H1 (cell line): Measurements from ENCODE around the gene TCAIM. TPM values are rescaled to one million over a fixed set of nuclear protein-coding genes. Genes with fewer than 3 reads are reported as not detected.
"Not testable (repeated sequence)": the region's sequence is repeated elsewhere in the genome, so short reads cannot be mapped to it uniquely, and the experiment has no call there.

Source experiments
- CTCF ChIA-PET: fragments of 300-600 bp; sonication (Branson Sonifier 250); formaldehyde crosslinking; loops from one replicate; lab custom pipeline; 2021; ENCODE audit not compliant: partially characterized antibody; lab: Charles Lee
- POLR2A ChIA-PET: fragments of 300-600 bp; sonication (Branson Sonifier 250); formaldehyde crosslinking; loops from one replicate; lab custom pipeline; 2021; ENCODE audit warnings: inconsistent platforms; ENCODE audit not compliant: partially characterized antibody; lab: Charles Lee
- DNase-seq, 2 experiments: peaks; one replicate each; pipeline versions ENCODE4 v3.0.0 to v3.0.0-alpha.2; 2010 to 2022; ENCODE audit warnings: low spot score in 2 of 2, low read depth in 1 of 2, mixed read lengths in 1 of 2
- FAIRE-seq: peaks from 2 replicates; lab custom pipeline; 2011; peaks lifted over from hg19 to GRCh38; lab: Jason Lieb, UNC
- H2AFZ ChIP-seq: 2 replicates; pipeline ENCODE4 v1.8.1; 2012; ENCODE audit warnings: low read length, inconsistent platforms
- H2AK5ac ChIP-seq: 2 replicates; pipeline ENCODE4 v1.6.1; 2013; ENCODE audit warnings: low read depth, low read length
- H2BK120ac ChIP-seq: replicated peaks from 2 replicates; pipeline ENCODE3; 2013; ENCODE audit warnings: low read depth, low read length, inconsistent platforms
- H2BK12ac ChIP-seq: 2 replicates; pipeline ENCODE4 v1.6.1; 2013; ENCODE audit warnings: low read depth, low read length
- H2BK15ac ChIP-seq: 2 replicates; pipeline ENCODE4 v1.6.1; 2013; ENCODE audit warnings: low read length
- H2BK20ac ChIP-seq: 2 replicates; pipeline ENCODE4 v1.6.1; 2013; ENCODE audit warnings: low read length
- H2BK5ac ChIP-seq: 2 replicates; pipeline ENCODE4 v1.6.1; 2013; ENCODE audit warnings: low read depth, low read length
- H3K14ac ChIP-seq: 2 replicates; pipeline ENCODE4 v1.6.1; 2013; ENCODE audit warnings: inconsistent platforms; ENCODE audit not compliant: insufficient read length
- H3K18ac ChIP-seq: 2 replicates; pipeline ENCODE4 v1.6.1; 2013; ENCODE audit warnings: low read length; ENCODE audit errors: extremely low read depth
- H3K23ac ChIP-seq: 2 replicates; pipeline ENCODE4 v1.6.1; 2013; ENCODE audit warnings: inconsistent platforms; ENCODE audit not compliant: insufficient read length
- H3K23me2 ChIP-seq: 2 replicates; pipeline ENCODE4 v1.6.1; 2013; ENCODE audit warnings: low read depth, low read length
- H3K27ac ChIP-seq: 2 replicates; pipeline ENCODE4 v1.6.1; 2011; ENCODE audit warnings: low read depth, low read length, inconsistent platforms
- H3K27me3 ChIP-seq, 4 experiments: replicated peaks in 1 of 4; 1 replicate in 1 of 4; 2 replicates in 3 of 4; pipeline versions ENCODE4 v1.6.1 to v1.8.1; 2011 to 2013; ENCODE audit warnings: low read length in 3 of 4, mild to moderate bottlenecking in 3 of 4, inconsistent platforms in 2 of 4, mixed read lengths in 2 of 4, moderate library complexity in 1 of 4; ENCODE audit not compliant: control insufficient read depth in 3 of 4, insufficient read depth in 3 of 4; ENCODE audit errors: extremely low read depth in 1 of 4
- H3K36me3 ChIP-seq, 4 experiments: 2 replicates each; pipeline versions ENCODE4 v1.6.1 to v1.8.1; 2011 to 2013; ENCODE audit warnings: mild to moderate bottlenecking in 4 of 4, low read length in 3 of 4, moderate library complexity in 2 of 4, control low read depth in 1 of 4, inconsistent platforms in 1 of 4; ENCODE audit not compliant: insufficient read depth in 4 of 4, control insufficient read depth in 2 of 4
- H3K4ac ChIP-seq: replicated peaks from 2 replicates; pipeline ENCODE3; 2013; ENCODE audit warnings: low read length, low read depth, mixed read lengths, inconsistent platforms; ENCODE audit not compliant: insufficient read length
- H3K4me1 ChIP-seq, 4 experiments: replicated peaks in 1 of 4; 1 replicate in 1 of 4; 2 replicates in 3 of 4; pipeline versions ENCODE4 v1.6.1 to v1.8.1; 2011 to 2013; ENCODE audit warnings: low read length in 3 of 4, inconsistent platforms in 2 of 4, mixed read lengths in 1 of 4; ENCODE audit not compliant: insufficient read depth in 4 of 4, control insufficient read depth in 3 of 4
- H3K4me2 ChIP-seq, 2 experiments: 2 replicates each; pipeline versions ENCODE4 v1.6.1 to v1.8.1; 2011 to 2013; ENCODE audit warnings: low read depth in 2 of 2, low read length in 2 of 2, control low read depth in 1 of 2, inconsistent platforms in 1 of 2, mild to moderate bottlenecking in 1 of 2; ENCODE audit not compliant: insufficient read depth in 1 of 2
- H3K4me3 ChIP-seq, 4 experiments: fragments of 200-600, 300-600 bp in 1 of 4; sonication (generic), shearing (Covaris generic), sonication (Bioruptor Twin) in 1 of 4; 2 replicates each; pipeline versions ENCODE4 v1.5.1 to v1.8.1; 2011 to 2016; ENCODE audit warnings: low read length in 4 of 4, low read depth in 3 of 4, control low read depth in 2 of 4, inconsistent platforms in 2 of 4, mild to moderate bottlenecking in 2 of 4, mixed read lengths in 1 of 4, moderate library complexity in 1 of 4; ENCODE audit not compliant: insufficient read depth in 2 of 4; ENCODE audit errors: extremely low read depth in 1 of 4
- H3K56ac ChIP-seq: replicated peaks from 2 replicates; pipeline ENCODE3; 2013; ENCODE audit warnings: low read depth, mild to moderate bottlenecking, mixed read lengths, low read length, inconsistent platforms; ENCODE audit not compliant: insufficient read length
- H3K79me1 ChIP-seq: 2 replicates; pipeline ENCODE4 v1.6.1; 2013; ENCODE audit warnings: low read depth, low read length, control low read depth
- H3K79me2 ChIP-seq, 2 experiments: 2 replicates each; pipeline versions ENCODE4 v1.6.1 to v1.8.1; 2012 to 2013; ENCODE audit warnings: low read length in 2 of 2, mild to moderate bottlenecking in 2 of 2, inconsistent platforms in 1 of 2; ENCODE audit not compliant: insufficient read depth in 2 of 2, control insufficient read depth in 1 of 2
- H3K9ac ChIP-seq, 4 experiments: replicated peaks in 1 of 4; 1 replicate in 1 of 4; 2 replicates in 3 of 4; pipeline versions ENCODE4 v1.6.1 to v1.8.1; 2011 to 2013; ENCODE audit warnings: low read depth in 3 of 4, low read length in 3 of 4, control low read depth in 2 of 4, mild to moderate bottlenecking in 2 of 4, moderate library complexity in 2 of 4, inconsistent platforms in 1 of 4; ENCODE audit errors: extremely low read depth in 1 of 4
- H3K9me3 ChIP-seq, 2 experiments: 2 replicates each; pipeline versions ENCODE4 v1.6.1 to v1.8.1; 2012 to 2013; ENCODE audit warnings: mild to moderate bottlenecking in 2 of 2, moderate library complexity in 2 of 2, control low read depth in 1 of 2, inconsistent platforms in 1 of 2, low read depth in 1 of 2, low read length in 1 of 2, mixed read lengths in 1 of 2; ENCODE audit not compliant: insufficient read depth in 2 of 2
- H4K20me1 ChIP-seq, 2 experiments: replicated peaks in 1 of 2; 2 replicates each; pipeline versions ENCODE3 to v1.8.1; 2011 to 2013; ENCODE audit warnings: inconsistent platforms in 2 of 2, low read length in 2 of 2, mild to moderate bottlenecking in 1 of 2; ENCODE audit not compliant: insufficient read depth in 2 of 2, control insufficient read depth in 1 of 2
- H4K5ac ChIP-seq: 2 replicates; pipeline ENCODE4 v1.6.1; 2013; ENCODE audit warnings: low read length, low read depth, mixed read lengths, inconsistent platforms; ENCODE audit not compliant: insufficient read length
- H4K8ac ChIP-seq: 2 replicates; pipeline ENCODE4 v1.8.0; 2013; ENCODE audit warnings: mild to moderate bottlenecking, moderate library complexity, low read length, inconsistent platforms; ENCODE audit not compliant: insufficient read depth; ENCODE audit errors: extremely low read depth
- H4K91ac ChIP-seq: replicated peaks from 2 replicates; pipeline ENCODE3; 2013; ENCODE audit warnings: low read length, mixed read lengths, inconsistent platforms; ENCODE audit not compliant: insufficient read length
- NANOG ChIP-seq: IDR thresholded peaks from 2 replicates; pipeline ENCODE4 v1.6.1; 2011; ENCODE audit warnings: low read length, low read depth, mild to moderate bottlenecking, inconsistent platforms; ENCODE audit not compliant: insufficient read depth, poor library complexity, severe bottlenecking
- WGBS, 2 experiments: shearing (Covaris generic) in 1 of 2; methylation state at CpG; one replicate each; pipeline versions ENCODE4 v1.1.6 to v1.1.7; 2013 to 2015; ENCODE audit warnings: low lambda C conversion rate in 2 of 2, mixed read lengths in 2 of 2, inconsistent platforms in 1 of 2, low coverage in 1 of 2, missing lambda C conversion rate in 1 of 2; ENCODE audit not compliant: insufficient replicate concordance in 2 of 2, insufficient coverage in 1 of 2, insufficient read length in 1 of 2; ENCODE audit errors: extremely low coverage in 1 of 2, missing lambda C conversion rate in 1 of 2; 5-methylcytosine and 5-hydroxymethylcytosine counted together
- polyA plus RNA-seq, 7 experiments: library from polyadenylated mRNA; depleted of rRNA in 3 of 7; stranded (reverse) in 5 of 7; unstranded in 2 of 7; fragments of >200 nt in 5 of 7; fragments of 200-250 nt in 2 of 7; gene quantifications; 1 replicate in 5 of 7; 2 replicates in 1 of 7; 4 replicates in 1 of 7; pipeline versions ENCODE4 v1.2.1 to v1.2.3, GENCODE V29; 2011 to 2013; ENCODE audit warnings: missing spikeins in 2 of 7, mixed read lengths in 2 of 7
- total RNA-seq: library from RNA; stranded (reverse); fragmentation: NEBNext Ultra II Directional; extraction: Animal tissue kit (Norgen Biotek cat#: 25700); gene quantifications from 2 replicates; pipeline ENCODE4 v1.2.1, GENCODE V29; 2021

Gene TCAIM
- total and polyA plus RNA-seq, 2 of the 8 experiments (the other 6 are each of a cell fraction or from before 2014, with no cell fraction given), result 6.9 to 22.1 TPM

DNA sequence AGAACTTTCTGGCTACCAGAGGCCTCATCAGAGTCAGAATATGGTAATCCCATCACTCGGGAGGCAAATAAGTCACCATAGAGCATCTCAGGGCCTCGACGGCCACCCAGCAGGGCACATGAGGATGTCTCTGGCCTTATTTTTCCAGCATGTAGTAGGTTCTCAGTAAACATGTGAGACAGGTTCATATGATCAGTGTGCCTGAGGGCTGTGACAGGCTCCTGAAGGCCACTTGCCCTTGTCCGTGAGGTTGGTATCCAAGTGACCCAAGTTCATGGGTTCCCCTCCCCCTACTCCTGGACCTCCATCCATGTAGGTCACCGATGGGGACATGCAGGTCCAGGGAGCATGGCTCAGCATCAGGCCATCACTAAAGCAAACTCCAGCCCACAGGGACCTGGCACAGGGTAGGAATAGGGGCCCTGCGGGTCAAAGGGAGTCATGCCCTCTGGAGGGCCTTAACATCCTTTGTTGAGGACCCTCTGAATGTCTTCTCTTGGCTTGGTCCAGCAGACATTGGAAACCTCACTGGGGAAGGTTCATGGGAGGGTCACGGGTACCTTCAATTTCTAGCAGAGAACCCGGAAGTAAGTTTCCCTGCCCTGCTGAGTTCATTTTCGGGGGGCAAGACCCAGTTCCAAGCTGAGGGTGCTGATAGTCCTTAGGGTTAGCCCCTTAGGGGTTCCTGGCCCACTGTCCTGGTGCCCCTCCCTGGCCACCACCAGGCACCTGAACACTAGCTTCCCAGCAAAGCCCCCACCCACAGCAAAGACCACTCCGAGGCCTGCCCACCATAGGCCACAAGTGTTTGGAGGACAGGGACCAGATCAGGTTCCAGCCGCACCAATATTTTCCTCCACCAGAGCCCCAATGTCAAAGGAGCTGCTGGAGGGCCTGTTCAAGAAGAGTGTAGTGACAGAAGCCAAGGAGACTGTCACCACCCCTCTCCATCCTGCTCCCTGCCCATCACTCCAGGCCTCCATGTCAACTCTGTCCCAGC lies 77.8 kb downstream of the TCAIM start (continued):
- no peak for TF ChIP-seq NANOG
- TF ChIP-seq, all 59 proteins: peak for 0

GRCh38 chr3:44418118-44418517 lies 79.6 kb downstream of the TCAIM start:
- H3K27ac ChIP-seq, H3K27me3 ChIP-seq, H3K14ac ChIP-seq, H2BK20ac ChIP-seq, H2BK12ac ChIP-seq, H3K4me1 ChIP-seq, H4K20me1 ChIP-seq, H2BK120ac ChIP-seq, H3K4me2 ChIP-seq, H4K8ac ChIP-seq, H3K23me2 ChIP-seq, H3K9ac ChIP-seq, H3K18ac ChIP-seq, DNase-seq, H3K23ac ChIP-seq, H3K79me1 ChIP-seq, H2AK5ac ChIP-seq, H2AFZ ChIP-seq, FAIRE-seq, H3K36me3 ChIP-seq, H3K4ac ChIP-seq, H3K9me3 ChIP-seq, H2BK5ac ChIP-seq, H2BK15ac ChIP-seq, H4K5ac ChIP-seq, H3K79me2 ChIP-seq, H3K56ac ChIP-seq, H4K91ac ChIP-seq, H3K4me3 ChIP-seq, POLR2A ChIA-PET: not testable (repeated sequence)
- 94% methylated on average over 4 of the region's 4 CpGs; no CpG with 5 or more reads in 1 of the 2 experiments for WGBS, 2 experiments
- CTCF ChIA-PET, result interaction anchor here (0.8 to 3.1 kb wide), 10 partner anchors 9 to 94 kb away, joined by 3 to 11 read pairs (median 4); no protein-coding TSS in a partner anchor
